ENCODE results near the gene SIPA1L2. TPM values are rescaled to one million over a fixed set of nuclear protein-coding genes. Genes with fewer than 3 reads are reported as not detected.

Gene SIPA1L2
- total RNA-seq, 1 donor from 2014 or later = 71.3 TPM

- DNase-seq = no peak
Measured at GRCh38 chr1:232589111-232589811, 40.7 kb downstream of the SIPA1L2 start.

GRCh38 chr1:232587141-232588008, 42.6 kb downstream of the SIPA1L2 start:
- no peak for DNase-seq

- no peak for DNase-seq
Measured at GRCh38 chr1:232586679-232587078, 43.3 kb downstream of the SIPA1L2 start.

- DNase-seq = no peak
Measured at GRCh38 chr1:232585486-232585885, 44.4 kb downstream of the SIPA1L2 start.

- no peak for DNase-seq
Measured at GRCh38 chr1:232581932-232582331, 48.0 kb downstream of the SIPA1L2 start.

Other genes starting within 250 kb of the SIPA1L2 start
- 4.8 TPM for gene MAP10, start 175.3 kb upstream of the SIPA1L2 start, total RNA-seq